ENCODE data around the gene ZNF697.

DNA sequence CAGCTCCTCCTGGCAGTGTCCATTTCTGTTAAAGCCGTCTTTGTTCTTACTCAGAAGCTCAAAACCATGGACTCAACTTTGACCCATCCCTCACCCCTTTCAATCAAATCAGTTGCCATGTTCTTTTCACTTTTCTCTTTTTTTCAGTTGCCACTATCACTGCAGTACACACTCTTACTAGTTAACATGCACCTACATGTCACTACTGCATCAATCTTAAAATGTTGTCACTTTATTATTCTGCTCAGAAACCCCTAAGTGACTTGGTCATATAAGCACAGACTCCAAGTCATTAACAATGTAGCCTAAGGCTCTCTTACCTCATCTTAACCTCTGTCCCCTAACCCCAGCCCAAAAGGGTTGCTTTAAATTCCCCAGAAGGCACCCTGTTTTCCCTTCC is 9.0 kb downstream of the ZNF697 start:
- TF ChIP-seq ZNF768 (tag by site-specific recombination; IDR thresholded peaks at IDR 0.05) (no peak), ZIC2 (tag by site-specific recombination; IDR thresholded peaks at IDR 0.05) (no peak), ZNF549 (tag by site-specific recombination; IDR thresholded peaks at IDR 0.05) (no peak), ZNF175 (tag by site-specific recombination; IDR thresholded peaks at IDR 0.05) (no peak), ZNF24 (tag by site-specific recombination; IDR thresholded peaks at IDR 0.05) (no peak), TCF7L2 (IDR thresholded peaks at IDR 0.05; ENCODE audit: borderline replicate concordance, low read depth, low read length) (no peak), ZNF121 (tag by site-specific recombination; IDR thresholded peaks at IDR 0.05) (no peak)
- TF ChIP-seq, protein P1, sequence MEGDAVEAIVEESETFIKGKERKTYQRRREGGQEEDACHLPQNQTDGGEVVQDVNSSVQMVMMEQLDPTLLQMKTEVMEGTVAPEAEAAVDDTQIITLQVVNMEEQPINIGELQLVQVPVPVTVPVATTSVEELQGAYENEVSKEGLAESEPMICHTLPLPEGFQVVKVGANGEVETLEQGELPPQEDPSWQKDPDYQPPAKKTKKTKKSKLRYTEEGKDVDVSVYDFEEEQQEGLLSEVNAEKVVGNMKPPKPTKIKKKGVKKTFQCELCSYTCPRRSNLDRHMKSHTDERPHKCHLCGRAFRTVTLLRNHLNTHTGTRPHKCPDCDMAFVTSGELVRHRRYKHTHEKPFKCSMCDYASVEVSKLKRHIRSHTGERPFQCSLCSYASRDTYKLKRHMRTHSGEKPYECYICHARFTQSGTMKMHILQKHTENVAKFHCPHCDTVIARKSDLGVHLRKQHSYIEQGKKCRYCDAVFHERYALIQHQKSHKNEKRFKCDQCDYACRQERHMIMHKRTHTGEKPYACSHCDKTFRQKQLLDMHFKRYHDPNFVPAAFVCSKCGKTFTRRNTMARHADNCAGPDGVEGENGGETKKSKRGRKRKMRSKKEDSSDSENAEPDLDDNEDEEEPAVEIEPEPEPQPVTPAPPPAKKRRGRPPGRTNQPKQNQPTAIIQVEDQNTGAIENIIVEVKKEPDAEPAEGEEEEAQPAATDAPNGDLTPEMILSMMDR (tag by site-specific recombination; IDR thresholded peaks at IDR 0.05) = no peak
- TF ChIP-seq, protein P2, sequence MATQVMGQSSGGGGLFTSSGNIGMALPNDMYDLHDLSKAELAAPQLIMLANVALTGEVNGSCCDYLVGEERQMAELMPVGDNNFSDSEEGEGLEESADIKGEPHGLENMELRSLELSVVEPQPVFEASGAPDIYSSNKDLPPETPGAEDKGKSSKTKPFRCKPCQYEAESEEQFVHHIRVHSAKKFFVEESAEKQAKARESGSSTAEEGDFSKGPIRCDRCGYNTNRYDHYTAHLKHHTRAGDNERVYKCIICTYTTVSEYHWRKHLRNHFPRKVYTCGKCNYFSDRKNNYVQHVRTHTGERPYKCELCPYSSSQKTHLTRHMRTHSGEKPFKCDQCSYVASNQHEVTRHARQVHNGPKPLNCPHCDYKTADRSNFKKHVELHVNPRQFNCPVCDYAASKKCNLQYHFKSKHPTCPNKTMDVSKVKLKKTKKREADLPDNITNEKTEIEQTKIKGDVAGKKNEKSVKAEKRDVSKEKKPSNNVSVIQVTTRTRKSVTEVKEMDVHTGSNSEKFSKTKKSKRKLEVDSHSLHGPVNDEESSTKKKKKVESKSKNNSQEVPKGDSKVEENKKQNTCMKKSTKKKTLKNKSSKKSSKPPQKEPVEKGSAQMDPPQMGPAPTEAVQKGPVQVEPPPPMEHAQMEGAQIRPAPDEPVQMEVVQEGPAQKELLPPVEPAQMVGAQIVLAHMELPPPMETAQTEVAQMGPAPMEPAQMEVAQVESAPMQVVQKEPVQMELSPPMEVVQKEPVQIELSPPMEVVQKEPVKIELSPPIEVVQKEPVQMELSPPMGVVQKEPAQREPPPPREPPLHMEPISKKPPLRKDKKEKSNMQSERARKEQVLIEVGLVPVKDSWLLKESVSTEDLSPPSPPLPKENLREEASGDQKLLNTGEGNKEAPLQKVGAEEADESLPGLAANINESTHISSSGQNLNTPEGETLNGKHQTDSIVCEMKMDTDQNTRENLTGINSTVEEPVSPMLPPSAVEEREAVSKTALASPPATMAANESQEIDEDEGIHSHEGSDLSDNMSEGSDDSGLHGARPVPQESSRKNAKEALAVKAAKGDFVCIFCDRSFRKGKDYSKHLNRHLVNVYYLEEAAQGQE (tag by site-specific recombination; IDR thresholded peaks at IDR 0.05) = no peak
